MCF 10A (cell line): ENCODE measurements around the gene SLC30A9. TPM values are rescaled to one million over a fixed set of nuclear protein-coding genes. Genes with fewer than 3 reads are reported as not detected.

Source experiments
- BruUV-seq: library from RNA; stranded (reverse); fragments of 400-500 nt; replicated peaks from 2 replicates; lab custom pipeline; 2021; lab: Mats Ljungman, UMichigan
- CTCF ChIA-PET: fragments of 300-600 bp; sonication (Branson Sonifier 250); formaldehyde crosslinking; extraction: SDS; loops from one replicate; lab custom pipeline; 2021; ENCODE audit warnings: antibody characterized with exemption, inconsistent platforms; lab: Yijun Ruan, JAX
- POLR2A ChIA-PET: fragments of 300-600, 350-650 bp; sonication (Branson Sonifier 250); formaldehyde crosslinking; extraction: SDS; loops from one replicate; lab custom pipeline; 2020; ENCODE audit warnings: antibody characterized with exemption, inconsistent platforms; lab: Yijun Ruan, JAX
- DNase-seq: peaks from one replicate; pipeline ENCODE4 v3.0.0-alpha.2; 2018; ENCODE audit not compliant: unreplicated experiment
- H3K27ac Mint-ChIP-seq: one replicate; pipeline ENCODE4 v1.8.0; 2022; ENCODE audit warnings: mild to moderate bottlenecking, low read depth, mixed read lengths; ENCODE audit not compliant: unreplicated experiment
- H3K27me3 Mint-ChIP-seq: one replicate; pipeline ENCODE4 v1.8.0; 2022; ENCODE audit warnings: mixed read lengths; ENCODE audit not compliant: insufficient read depth, unreplicated experiment
- H3K36me3 Mint-ChIP-seq: one replicate; pipeline ENCODE4 v1.8.0; 2022; ENCODE audit warnings: mild to moderate bottlenecking, moderate library complexity, mixed read lengths; ENCODE audit not compliant: insufficient read depth, unreplicated experiment
- H3K4me1 Mint-ChIP-seq: one replicate; pipeline ENCODE4 v1.8.0; 2022; ENCODE audit warnings: mixed read lengths; ENCODE audit not compliant: insufficient read depth, unreplicated experiment
- H3K4me3 Mint-ChIP-seq: one replicate; pipeline ENCODE4 v1.8.0; 2022; ENCODE audit warnings: mild to moderate bottlenecking, moderate library complexity, mixed read lengths; ENCODE audit not compliant: unreplicated experiment
- H3K9me3 Mint-ChIP-seq: one replicate; pipeline ENCODE4 v1.8.0; 2022; ENCODE audit warnings: mixed read lengths; ENCODE audit not compliant: unreplicated experiment
- CTCF ChIP-seq: fragments of 200-600 bp; IDR thresholded peaks from one replicate; pipeline ENCODE4 v1.8.0; 2022; ENCODE audit warnings: antibody characterized with exemption, mild to moderate bottlenecking; ENCODE audit not compliant: unreplicated experiment
- intact Hi-C: fragments of 100-400 bp; cut with micrococcal nuclease; formaldehyde crosslinking; loops from 2 replicates; pipeline ENCODE4 v1.14.1; 2022
- total RNA-seq: library from RNA; stranded (reverse); gene quantifications from 2 replicates; pipeline ENCODE4 v1.2.3, GENCODE V29; 2022

The SLC30A9 gene
- total RNA-seq, 1 experiment from 2014 or later, result 58.5 TPM

GRCh38 chr4:42119886-42120285 is 129.6 kb downstream of the SLC30A9 start:
- ChIA-PET POLR2A (no interaction called here), CTCF (no interaction called here)
- no peak for TF ChIP-seq CTCF
- Mint-ChIP-seq H3K27me3 (peaks cover 26% of the 10 kb centered on the region), H3K36me3 (no peaks in the 10 kb centered on the region), H3K4me1 (no peaks in the 10 kb centered on the region), H3K9me3 (peaks cover 7% of the 10 kb centered on the region), H3K27ac (no peak overlapping the region), H3K4me3 (no peak overlapping the region)
- no TSS peak for BruUV-seq
- no peak for DNase-seq
- intact Hi-C loops, result no loop called here

DNA sequence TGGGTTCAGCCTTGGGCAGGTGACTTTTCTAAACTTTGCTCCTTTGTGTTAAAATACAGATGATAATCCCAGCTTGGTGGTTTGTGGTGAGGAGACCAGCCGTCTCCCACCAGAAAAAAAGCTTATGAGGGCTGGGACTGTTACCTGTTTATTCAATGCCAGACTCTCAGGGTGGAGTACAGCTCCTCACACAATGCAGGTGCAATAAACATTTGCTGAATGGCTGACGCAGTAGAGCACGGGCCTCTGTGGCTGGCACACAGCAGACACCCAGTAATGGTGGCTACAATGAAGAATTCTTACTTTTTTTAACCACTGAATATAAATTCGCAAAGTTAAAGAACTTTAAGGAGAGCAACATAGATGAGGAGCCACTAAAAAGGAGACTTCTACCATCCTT is 131.9 kb downstream of the SLC30A9 start:
- Mint-ChIP-seq H3K27me3 (peaks cover 23% of the 10 kb centered on the region), H3K36me3 (no peaks in the 10 kb centered on the region), H3K27ac (no peak overlapping the region), H3K9me3 (peaks cover 7% of the 10 kb centered on the region), H3K4me3 (no peak overlapping the region), H3K4me1 (no peaks in the 10 kb centered on the region)
- no TSS peak for BruUV-seq
- TF ChIP-seq CTCF, result no peak
- ChIA-PET CTCF (interaction anchor here (0.6 kb wide), 1 partner anchor 10 kb away, joined by 3 read pairs; no protein-coding TSS in a partner anchor), POLR2A (no interaction called here)
- intact Hi-C loops, result no loop called here
- DNase-seq, result no peak

- Mint-ChIP-seq H3K4me3 (no peak overlapping the region), H3K27me3 (peaks cover 15% of the 10 kb centered on the region), H3K9me3 (peaks cover 7% of the 10 kb centered on the region), H3K27ac (no peak overlapping the region), H3K4me1 (no peaks in the 10 kb centered on the region), H3K36me3 (no peaks in the 10 kb centered on the region)
- no TSS peak for BruUV-seq
- intact Hi-C loops, result no loop called here
- TF ChIP-seq CTCF, result no peak
- DNase-seq, result no peak
- ChIA-PET POLR2A (no interaction called here), CTCF (interaction anchor here (0.6 to 0.7 kb wide), 2 partner anchors 10 to 23 kb away, joined by 3 read pairs; no protein-coding TSS in a partner anchor)
Observed at GRCh38 chr4:42123071-42123644, 132.8 kb downstream of the SLC30A9 start.

DNA sequence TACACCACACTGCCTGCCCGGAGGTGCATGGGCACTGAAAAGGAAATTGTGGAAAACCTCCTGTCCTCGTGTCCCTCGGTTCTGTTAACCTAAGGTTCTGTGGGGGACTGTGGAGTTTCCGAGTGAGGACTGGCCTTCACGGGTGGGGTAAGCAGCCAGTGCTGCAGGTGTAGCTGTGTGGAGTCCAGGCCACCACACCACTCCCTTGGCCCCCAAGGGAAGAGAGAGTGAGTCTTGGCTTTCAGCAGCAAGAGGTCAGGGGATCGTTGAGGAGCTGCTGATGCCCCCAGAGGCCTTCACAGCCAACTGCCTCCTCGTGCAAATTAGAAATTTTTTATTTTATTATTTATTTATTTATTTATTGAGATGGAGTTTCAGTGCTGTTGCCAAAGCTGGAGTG is 141.8 kb downstream of the SLC30A9 start:
- Mint-ChIP-seq H3K4me3 (no peak overlapping the region), H3K9me3 (no peaks in the 10 kb centered on the region), H3K36me3 (no peaks in the 10 kb centered on the region), H3K4me1 (no peaks in the 10 kb centered on the region), H3K27ac (no peak overlapping the region), H3K27me3 (peaks cover 28% of the 10 kb centered on the region)
- no peak for TF ChIP-seq CTCF
- no TSS peak for BruUV-seq
- CTCF ChIA-PET, result interaction anchor here (0.6 kb wide), 2 partner anchors 10 to 313 kb away, joined by 3 to 5 read pairs; no protein-coding TSS in a partner anchor
- DNase-seq, result no peak
- POLR2A ChIA-PET, result no interaction called here
- intact Hi-C loops, result no loop called here
